Sigmoid colon (tissue), 7 donors: ENCODE results near the gene PREX1. TPM values are rescaled to one million over a fixed set of nuclear protein-coding genes. Genes with fewer than 3 reads are reported as not detected.

Source experiments
- DNase-seq: peaks from one replicate; pipeline ENCODE4 v3.0.0-alpha.2; 2019
- H3K27ac ChIP-seq, 4 donors: fragments of 200-600 bp; sonication (generic); one replicate each; pipeline ENCODE4 v1.5.1; 2016 to 2019; ENCODE audit warnings: mild to moderate bottlenecking in 1 of 4
- H3K27me3 ChIP-seq, 3 donors: fragments of 200-600 bp; sonication (generic); one replicate each; pipeline ENCODE4 v1.5.1; 2019; ENCODE audit warnings: mild to moderate bottlenecking in 1 of 3
- H3K36me3 ChIP-seq, 4 donors: fragments of 200-600 bp; sonication (generic); one replicate each; pipeline ENCODE4 v1.5.1; 2016 to 2019
- H3K4me1 ChIP-seq, 4 donors: fragments of 200-600 bp; sonication (generic); one replicate each; pipeline ENCODE4 v1.5.1; 2017 to 2019
- H3K4me3 ChIP-seq, 4 donors: fragments of 200-600 bp; sonication (generic); one replicate each; pipeline ENCODE4 v1.5.1; 2017 to 2019; ENCODE audit warnings: mild to moderate bottlenecking in 2 of 4, moderate library complexity in 1 of 4
- H3K9me3 ChIP-seq, 4 donors: fragments of 200-600 bp in 3 of 4; sonication (generic) in 3 of 4; one replicate each; pipeline versions ENCODE4 v1.5.1 to v1.6.1; 2013 to 2019
- EP300 ChIP-seq, 4 donors: sonication (generic); formaldehyde crosslinking; IDR thresholded peaks; one replicate each; pipeline ENCODE4 v1.6.1; 2017; ENCODE audit warnings: antibody characterized with exemption in 4 of 4
- POLR2A ChIP-seq, 2 donors: fragments of 450-650 bp; IDR thresholded peaks; one replicate each; pipeline ENCODE4 v1.6.1; 2016; ENCODE audit warnings: antibody characterized with exemption in 2 of 2, mild to moderate bottlenecking in 2 of 2, moderate library complexity in 2 of 2
- POLR2AphosphoS5 ChIP-seq, 4 donors: sonication (generic); formaldehyde crosslinking; IDR thresholded peaks; one replicate each; pipeline ENCODE4 v1.6.1; 2017; ENCODE audit warnings: antibody characterized with exemption in 4 of 4
- WGBS, 2 donors: extraction: QIAGEN DNeasy Blood & Tissue Kit; methylation state at CpG; one replicate each; pipeline ENCODE4 v1.1.7; 2013; 5-methylcytosine and 5-hydroxymethylcytosine counted together
- intact Hi-C: fragments of 100-400 bp; cut with DNase I; formaldehyde crosslinking; loops from one replicate; pipeline ENCODE4 v1.15.1; 2023
- polyA plus RNA-seq, 3 donors: library from polyadenylated mRNA; stranded (reverse); fragments of 200-250 nt; gene quantifications; one replicate each; pipeline ENCODE4 v1.2.3, GENCODE V29; 2013
- total RNA-seq, 4 donors: library from RNA; depleted of rRNA; stranded (reverse); fragments of >200 nt; gene quantifications; one replicate each; pipeline ENCODE4 v1.1.0, GENCODE V29; 2016
- TF ChIP-seq, protein P1 (sequence below), 4 experiments: fragments of 450-650 bp in 3 of 4; fragments of 200-600 bp in 1 of 4; IDR thresholded peaks; one replicate each; pipeline ENCODE4 v1.5.1; 2016 to 2019; ENCODE audit warnings: antibody characterized with exemption in 4 of 4, mild to moderate bottlenecking in 3 of 4, moderate library complexity in 2 of 4
- donor health status: healthy with polysubstance abuse.
- donor health status: Bipolar disorder and iron deficiency.
- donor health status: healthy.

Gene PREX1
- total and polyA plus RNA-seq, 7 donors, result 5.4 to 22.9 (median 15.5) TPM

DNA sequence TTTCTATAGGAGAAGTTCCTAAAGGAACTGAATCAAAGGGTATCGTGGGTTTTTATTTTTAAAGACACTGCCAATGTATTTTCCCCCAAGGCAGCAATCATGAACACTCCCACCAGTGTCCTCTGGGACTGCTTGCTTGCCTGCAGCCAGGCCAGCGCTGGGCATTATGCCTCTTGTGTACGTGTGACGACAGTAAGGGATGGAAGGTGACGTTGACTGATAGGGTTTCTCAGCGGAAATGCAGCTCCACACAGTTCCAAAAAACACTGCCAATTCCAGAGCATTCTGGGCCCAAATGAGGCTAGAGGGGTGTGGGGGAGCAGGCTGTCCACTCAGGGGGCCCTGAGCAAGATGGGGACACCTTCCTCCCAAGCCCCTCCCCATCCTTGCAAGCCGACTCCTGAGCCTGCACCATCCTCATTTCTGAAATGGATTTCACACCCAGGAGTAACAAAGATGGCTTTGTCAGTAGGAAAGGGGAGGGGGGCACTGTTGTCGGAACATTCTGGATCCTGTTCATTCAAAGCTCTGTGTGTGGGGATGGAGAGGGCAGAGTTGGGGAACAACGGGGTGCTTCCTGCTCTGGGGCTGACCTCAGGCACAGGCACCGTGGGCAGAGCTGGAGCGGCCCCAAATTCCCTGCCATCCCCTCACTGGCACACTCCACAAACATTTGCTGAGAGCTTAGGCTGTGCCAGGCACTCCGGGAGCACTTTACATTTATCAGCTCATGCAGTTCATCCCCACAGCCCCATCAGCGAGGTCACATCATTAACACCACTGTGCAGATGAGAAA, 20.0 kb downstream of the PREX1 start:
- TF ChIP-seq EP300 (IDR thresholded peaks at IDR 0.05), result no peak
- TF ChIP-seq POLR2AphosphoS5 (IDR thresholded peaks at IDR 0.05), result no peak
- TF ChIP-seq, protein P1, sequence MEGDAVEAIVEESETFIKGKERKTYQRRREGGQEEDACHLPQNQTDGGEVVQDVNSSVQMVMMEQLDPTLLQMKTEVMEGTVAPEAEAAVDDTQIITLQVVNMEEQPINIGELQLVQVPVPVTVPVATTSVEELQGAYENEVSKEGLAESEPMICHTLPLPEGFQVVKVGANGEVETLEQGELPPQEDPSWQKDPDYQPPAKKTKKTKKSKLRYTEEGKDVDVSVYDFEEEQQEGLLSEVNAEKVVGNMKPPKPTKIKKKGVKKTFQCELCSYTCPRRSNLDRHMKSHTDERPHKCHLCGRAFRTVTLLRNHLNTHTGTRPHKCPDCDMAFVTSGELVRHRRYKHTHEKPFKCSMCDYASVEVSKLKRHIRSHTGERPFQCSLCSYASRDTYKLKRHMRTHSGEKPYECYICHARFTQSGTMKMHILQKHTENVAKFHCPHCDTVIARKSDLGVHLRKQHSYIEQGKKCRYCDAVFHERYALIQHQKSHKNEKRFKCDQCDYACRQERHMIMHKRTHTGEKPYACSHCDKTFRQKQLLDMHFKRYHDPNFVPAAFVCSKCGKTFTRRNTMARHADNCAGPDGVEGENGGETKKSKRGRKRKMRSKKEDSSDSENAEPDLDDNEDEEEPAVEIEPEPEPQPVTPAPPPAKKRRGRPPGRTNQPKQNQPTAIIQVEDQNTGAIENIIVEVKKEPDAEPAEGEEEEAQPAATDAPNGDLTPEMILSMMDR (IDR thresholded peaks at IDR 0.05), result no peak
- TF ChIP-seq POLR2A (IDR thresholded peaks at IDR 0.05), result no peak
- H3K4me1 ChIP-seq, result no peaks in the 10 kb centered on the region
- intact Hi-C loops, result no loop called here
- WGBS, 2 donors, result 83 to 87% methylated on average over 13 of the region's 13 CpGs
- peaks cover 0 to 3% (median 0%) of the 10 kb centered on the region in 3 donors for H3K27me3 ChIP-seq
- no peak for DNase-seq
- H3K4me3 ChIP-seq, result no peak overlapping the region
- peaks cover 0 to 6% (median 1%) of the 10 kb centered on the region in 4 donors for H3K9me3 ChIP-seq
- no peak overlapping the region for H3K27ac ChIP-seq
- no peaks in the 10 kb centered on the region for H3K36me3 ChIP-seq

DNA sequence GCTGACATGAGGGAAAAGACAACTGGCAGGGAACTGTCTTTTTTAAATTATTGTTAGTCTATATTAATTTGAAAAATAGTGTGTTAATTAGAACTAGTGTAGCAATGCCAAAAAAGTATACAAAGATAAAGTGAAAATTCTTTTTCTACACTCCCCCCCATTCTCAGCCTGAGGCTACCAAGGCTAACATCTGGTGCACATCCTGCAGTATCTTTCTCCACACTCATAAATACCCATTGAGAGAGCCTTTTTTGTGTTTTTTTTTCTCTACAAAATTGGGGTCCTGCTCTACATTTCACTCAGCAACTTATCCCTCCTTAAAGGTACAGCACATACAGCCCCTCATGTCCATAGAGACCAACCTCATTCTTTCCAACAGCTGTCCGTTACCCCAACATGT, 20.7 kb downstream of the PREX1 start:
- Histone ChIP-seq H3K4me3 (no peak overlapping the region), H3K27me3 (peaks cover 0 to 3% (median 0%) of the 10 kb centered on the region in 3 donors), H3K36me3 (no peaks in the 10 kb centered on the region), H3K27ac (no peak overlapping the region), H3K9me3 (peaks cover 0 to 6% (median 1%) of the 10 kb centered on the region in 4 donors), H3K4me1 (no peaks in the 10 kb centered on the region)
- intact Hi-C loops, result no loop called here
- DNase-seq, result no peak
- whole genome bisulfite sequencing, 2 donors, result 97 to 100% methylated on average over 1 of the region's 1 CpG
- no peak for TF ChIP-seq POLR2AphosphoS5 (IDR thresholded peaks at IDR 0.05)
- no peak for TF ChIP-seq POLR2A (IDR thresholded peaks at IDR 0.05)
- no peak for TF ChIP-seq EP300 (IDR thresholded peaks at IDR 0.05)

DNA sequence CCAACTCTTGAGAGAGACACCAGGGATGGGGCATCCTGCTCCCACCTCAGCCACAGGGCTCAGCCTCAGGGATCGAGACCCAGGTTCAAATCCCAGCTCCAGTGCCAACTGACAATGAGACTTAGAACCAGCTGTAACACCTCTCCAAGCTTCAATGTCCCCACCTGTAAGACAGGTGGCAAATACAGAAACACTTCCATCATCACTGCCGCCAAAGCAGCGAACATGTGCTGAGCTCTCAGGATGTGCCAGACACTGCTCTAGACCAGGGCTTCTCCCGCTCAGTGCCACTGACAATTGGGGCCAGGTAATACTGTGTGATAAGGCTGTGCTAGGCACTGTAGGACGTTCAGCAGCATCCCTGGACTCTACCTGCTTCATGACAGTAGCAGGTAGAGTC, 22.1 kb downstream of the PREX1 start:
- no peak for TF ChIP-seq POLR2A (IDR thresholded peaks at IDR 0.05)
- TF ChIP-seq, protein P1 (IDR thresholded peaks at IDR 0.05), result no peak
- no peak for TF ChIP-seq EP300 (IDR thresholded peaks at IDR 0.05)
- no peak for TF ChIP-seq POLR2AphosphoS5 (IDR thresholded peaks at IDR 0.05)
- H3K36me3 ChIP-seq, result no peaks in the 10 kb centered on the region

DNA sequence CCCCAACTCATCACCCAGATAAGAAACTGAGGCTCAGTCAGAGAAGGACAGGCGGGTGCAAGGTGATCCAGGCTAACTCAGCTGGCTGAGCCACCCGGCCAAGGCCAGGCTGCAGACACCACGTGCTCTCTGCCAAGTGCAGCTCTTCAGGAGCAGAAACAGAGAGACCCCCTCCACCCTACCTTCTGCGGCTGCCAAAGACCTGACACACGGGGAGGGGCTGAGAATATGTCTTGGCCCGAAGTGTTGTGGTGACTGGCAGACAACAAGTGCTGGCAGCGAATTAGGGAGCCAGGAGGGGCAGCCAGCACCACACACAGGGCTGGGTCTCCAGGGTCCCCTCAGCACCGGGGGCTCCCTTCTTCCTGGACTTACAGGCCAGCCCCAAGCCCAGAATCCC, 22.5 kb downstream of the PREX1 start:
- intact Hi-C loops, result no loop called here
- peaks cover 0 to 3% (median 0%) of the 10 kb centered on the region in 3 donors for H3K27me3 ChIP-seq
- H3K4me1 ChIP-seq, result no peaks in the 10 kb centered on the region
- no peak overlapping the region for H3K4me3 ChIP-seq
- DNase-seq, result no peak
- H3K27ac ChIP-seq, result no peak overlapping the region
- WGBS, 2 donors, result 81 to 86% methylated on average over 8 of the region's 8 CpGs
- TF ChIP-seq POLR2A (IDR thresholded peaks at IDR 0.05), result no peak
- no peak for TF ChIP-seq EP300 (IDR thresholded peaks at IDR 0.05)
- TF ChIP-seq, protein P1 (IDR thresholded peaks at IDR 0.05), result no peak
- TF ChIP-seq POLR2AphosphoS5 (IDR thresholded peaks at IDR 0.05), result no peak
- H3K36me3 ChIP-seq, result no peaks in the 10 kb centered on the region
- peaks cover 0 to 6% (median 1%) of the 10 kb centered on the region in 4 donors for H3K9me3 ChIP-seq

More for the DNA sequence above, 22.1 kb downstream of the PREX1 start:
- Histone ChIP-seq H3K27me3 (peaks cover 0 to 3% (median 0%) of the 10 kb centered on the region in 3 donors), H3K4me1 (no peaks in the 10 kb centered on the region), H3K4me3 (no peak overlapping the region), H3K27ac (no peak overlapping the region), H3K9me3 (peaks cover 0 to 6% (median 1%) of the 10 kb centered on the region in 4 donors)
- WGBS, 2 donors, result 78 to 89% methylated on average over 5 of the region's 5 CpGs
- intact Hi-C loops, result no loop called here
- no peak for DNase-seq

DNA sequence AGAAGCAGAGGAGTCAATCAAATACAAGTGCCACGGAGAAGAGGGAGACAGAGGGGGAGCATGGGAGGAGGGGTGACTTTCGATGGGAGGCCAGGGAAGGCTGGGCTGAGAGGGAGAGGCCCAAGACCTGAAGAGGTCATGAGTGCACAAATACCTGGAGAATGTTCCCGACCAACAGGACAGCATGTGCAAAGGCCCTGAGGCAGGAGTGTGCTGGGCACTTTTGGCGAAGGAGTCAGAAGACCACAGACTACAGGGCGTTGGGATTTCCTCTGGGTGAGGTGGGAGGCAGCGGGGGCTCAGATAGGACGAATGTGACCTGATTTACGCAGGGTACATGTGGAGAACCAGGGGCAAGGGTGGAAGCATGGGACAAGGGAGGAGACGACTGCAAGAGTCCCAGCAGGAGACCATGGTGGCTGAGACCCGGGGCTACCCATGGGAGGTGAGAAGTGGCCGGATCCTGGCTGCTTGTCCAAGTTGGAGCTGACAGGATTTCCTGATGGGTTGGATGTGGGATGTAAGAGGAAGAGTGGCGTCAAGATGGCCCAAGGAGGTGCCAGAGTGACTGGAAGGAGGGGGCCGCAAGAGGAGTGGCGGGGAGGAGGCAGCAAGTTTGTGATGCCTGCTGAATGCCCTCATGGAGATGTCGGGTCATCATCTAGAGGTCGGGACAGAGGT, 23.4 kb downstream of the PREX1 start:
- H3K9me3 ChIP-seq, result peaks cover 0 to 6% (median 1%) of the 10 kb centered on the region in 4 donors
- peaks cover 0 to 4% (median 0%) of the 10 kb centered on the region in 4 donors for H3K4me1 ChIP-seq
- H3K27ac ChIP-seq, result no peak overlapping the region
- H3K36me3 ChIP-seq, result no peaks in the 10 kb centered on the region
- peaks cover 0 to 3% (median 0%) of the 10 kb centered on the region in 3 donors for H3K27me3 ChIP-seq
- 87 to 91% methylated on average over 16 of the region's 16 CpGs for WGBS, 2 donors
- intact Hi-C loops, result no loop called here
- no peak for TF ChIP-seq POLR2A (IDR thresholded peaks at IDR 0.05)
- TF ChIP-seq, protein P1 (IDR thresholded peaks at IDR 0.05), result no peak
- DNase-seq, result no peak
- no peak overlapping the region for H3K4me3 ChIP-seq
